VCaP (cell line): ENCODE data around the gene PLP2.

Experiments
- H3K27ac ChIP-seq: fragments of 450-650 bp; 2 replicates; pipeline ENCODE4 v1.5.1; 2017
- TF ChIP-seq, protein P1 (sequence below): fragments of 450-650 bp; conservative IDR thresholded peaks from 2 replicates; pipeline ENCODE4 v1.5.1; 2017; ENCODE audit warnings: mild to moderate bottlenecking, moderate library complexity

The PLP2 gene

DNA sequence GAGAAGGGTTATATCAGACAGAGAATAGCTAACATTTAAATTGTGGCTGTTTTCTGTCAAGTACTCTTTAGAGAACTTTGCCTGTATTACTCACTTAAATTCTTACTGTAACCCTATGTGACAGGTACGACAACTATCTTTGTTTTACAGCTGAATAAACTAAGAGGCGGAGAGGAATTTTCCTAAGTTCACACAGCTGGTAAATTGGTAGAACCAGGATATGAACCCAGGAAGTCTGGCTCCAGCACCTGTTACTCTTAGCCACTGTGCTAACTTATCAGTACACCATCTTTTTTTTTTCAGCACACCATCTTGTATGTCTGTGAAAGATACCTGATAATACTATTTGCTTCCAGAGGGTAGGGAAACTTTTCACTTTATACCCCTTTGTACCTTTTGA, 30.3 kb downstream of the PLP2 start:
- no peak overlapping the region for H3K27ac ChIP-seq
- TF ChIP-seq, protein P1, sequence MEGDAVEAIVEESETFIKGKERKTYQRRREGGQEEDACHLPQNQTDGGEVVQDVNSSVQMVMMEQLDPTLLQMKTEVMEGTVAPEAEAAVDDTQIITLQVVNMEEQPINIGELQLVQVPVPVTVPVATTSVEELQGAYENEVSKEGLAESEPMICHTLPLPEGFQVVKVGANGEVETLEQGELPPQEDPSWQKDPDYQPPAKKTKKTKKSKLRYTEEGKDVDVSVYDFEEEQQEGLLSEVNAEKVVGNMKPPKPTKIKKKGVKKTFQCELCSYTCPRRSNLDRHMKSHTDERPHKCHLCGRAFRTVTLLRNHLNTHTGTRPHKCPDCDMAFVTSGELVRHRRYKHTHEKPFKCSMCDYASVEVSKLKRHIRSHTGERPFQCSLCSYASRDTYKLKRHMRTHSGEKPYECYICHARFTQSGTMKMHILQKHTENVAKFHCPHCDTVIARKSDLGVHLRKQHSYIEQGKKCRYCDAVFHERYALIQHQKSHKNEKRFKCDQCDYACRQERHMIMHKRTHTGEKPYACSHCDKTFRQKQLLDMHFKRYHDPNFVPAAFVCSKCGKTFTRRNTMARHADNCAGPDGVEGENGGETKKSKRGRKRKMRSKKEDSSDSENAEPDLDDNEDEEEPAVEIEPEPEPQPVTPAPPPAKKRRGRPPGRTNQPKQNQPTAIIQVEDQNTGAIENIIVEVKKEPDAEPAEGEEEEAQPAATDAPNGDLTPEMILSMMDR, result no peak

DNA sequence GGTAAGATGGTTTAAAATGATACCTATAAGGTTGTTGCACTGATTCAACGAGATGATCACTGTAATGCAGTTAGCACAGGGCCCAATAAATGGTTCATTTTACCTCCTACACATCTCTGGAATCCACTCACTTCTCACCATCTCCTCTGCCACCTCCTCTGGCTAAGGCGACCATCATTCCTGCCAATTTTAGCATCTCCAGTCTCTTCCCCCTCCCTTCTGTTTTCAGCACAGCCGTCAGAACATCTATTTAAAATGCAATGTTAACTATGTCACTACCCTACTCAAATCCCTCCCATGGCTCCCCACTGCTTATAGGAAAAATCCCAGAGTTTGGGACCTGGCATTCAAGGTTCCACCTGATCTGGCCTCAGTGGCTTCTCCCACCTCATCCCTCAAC, 31.8 kb downstream of the PLP2 start:
- TF ChIP-seq, protein P1, result no peak
- no peak overlapping the region for H3K27ac ChIP-seq

DNA sequence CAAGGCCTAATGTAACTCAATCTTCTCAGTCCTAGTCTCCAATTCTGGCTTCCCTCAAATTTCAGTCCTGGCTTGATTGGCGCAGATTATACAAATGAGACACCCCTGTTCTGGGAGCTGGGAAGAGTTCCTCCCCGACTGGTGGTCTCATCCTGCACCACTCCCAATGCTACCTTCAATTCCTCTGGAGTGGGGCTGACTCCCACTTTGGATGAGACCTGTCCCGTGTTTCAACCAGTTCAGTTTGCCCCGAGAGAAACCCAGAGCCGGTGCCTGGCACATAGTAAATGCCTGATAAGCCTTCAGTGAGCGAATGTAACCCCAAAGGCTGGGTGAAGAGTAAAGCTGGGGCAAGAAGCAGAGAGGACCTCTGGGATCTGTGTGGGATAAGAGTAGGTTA, 32.3 kb downstream of the PLP2 start:
- TF ChIP-seq, protein P1, result no peak
- no peak overlapping the region for H3K27ac ChIP-seq

DNA sequence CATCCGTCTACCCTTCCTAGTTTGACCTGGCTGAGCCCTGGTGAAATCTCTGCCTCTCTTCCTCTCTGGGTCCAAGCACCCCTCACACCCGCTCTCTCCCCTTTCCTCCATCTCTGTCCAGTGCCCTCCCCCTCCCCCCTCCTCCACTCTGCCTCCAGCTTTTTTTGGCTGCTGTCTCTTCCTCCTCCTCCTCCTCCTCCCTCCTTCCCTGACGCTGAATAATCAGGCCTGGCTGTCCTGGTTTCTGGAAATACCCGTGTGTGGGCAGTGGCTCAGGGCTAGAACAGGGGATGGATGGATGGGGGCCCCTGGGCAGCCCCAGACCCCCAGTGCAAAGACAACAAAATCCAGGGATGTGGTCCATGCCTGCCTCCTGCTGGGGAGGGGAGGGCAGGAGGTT, 33.0 kb downstream of the PLP2 start:
- H3K27ac ChIP-seq, result no peak overlapping the region
- TF ChIP-seq, protein P1, result no peak

DNA sequence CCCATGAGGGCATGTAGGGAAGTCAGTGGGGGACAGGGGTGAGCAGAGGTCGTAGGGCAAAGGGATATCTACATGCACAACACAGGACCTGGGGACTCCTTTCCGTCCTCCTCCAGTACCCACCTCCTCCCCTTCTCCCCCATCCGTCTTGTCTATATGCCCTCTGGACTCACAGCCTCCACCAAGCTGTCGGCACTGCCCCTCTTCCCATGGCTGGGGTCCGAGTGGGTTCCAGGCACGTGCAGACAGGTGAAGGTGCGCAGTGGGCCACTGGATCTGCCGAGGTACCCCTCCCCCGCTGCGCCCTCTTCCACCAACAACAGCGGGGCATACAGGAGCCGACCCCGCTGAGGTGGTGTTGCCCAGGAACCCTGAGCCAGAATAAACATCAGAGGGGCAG, 33.7 kb downstream of the PLP2 start:
- no peak overlapping the region for H3K27ac ChIP-seq
- TF ChIP-seq, protein P1, result no peak

DNA sequence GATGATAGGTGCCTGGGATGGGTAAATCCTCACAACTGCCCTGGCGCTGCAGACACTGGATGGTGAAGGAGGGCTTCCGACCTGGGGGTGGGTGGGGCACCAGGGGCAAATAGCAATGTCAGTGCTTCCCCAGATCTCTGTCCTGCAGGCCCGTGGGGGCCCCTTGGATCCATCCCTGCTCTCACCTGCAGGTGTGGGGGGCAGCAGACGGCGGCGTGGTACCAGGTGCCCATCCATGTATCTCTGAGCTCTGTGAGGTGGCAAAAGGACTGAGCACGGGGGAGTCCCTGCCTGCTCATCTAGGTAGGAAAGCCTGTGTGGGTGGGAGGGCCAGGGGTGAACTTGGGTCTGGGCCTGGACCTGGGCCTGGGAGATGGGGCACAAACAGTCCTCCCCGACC, 34.8 kb downstream of the PLP2 start:
- no peak overlapping the region for H3K27ac ChIP-seq
- TF ChIP-seq, protein P1, result no peak

DNA sequence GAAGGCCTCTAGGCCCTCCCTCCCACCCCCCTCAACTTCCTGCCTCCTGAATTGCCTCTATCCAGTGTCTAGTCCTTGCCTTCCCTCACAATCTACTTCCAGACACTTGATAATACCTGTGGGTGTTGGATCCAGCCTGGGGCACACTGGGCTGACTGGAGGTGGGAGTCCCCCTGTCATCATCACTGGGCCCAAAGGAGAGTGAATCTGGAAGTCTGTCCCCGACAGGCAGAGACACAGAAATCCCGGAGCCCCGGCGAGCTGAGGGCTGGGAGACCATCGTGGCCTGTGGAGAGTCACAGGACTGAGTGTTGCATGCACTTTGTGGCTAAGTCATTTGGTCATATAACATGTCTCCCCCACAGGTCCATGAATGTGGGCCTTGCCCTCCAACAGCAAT, 36.7 kb downstream of the PLP2 start:
- TF ChIP-seq, protein P1, result no peak
- H3K27ac ChIP-seq, result no peak overlapping the region
